H9 (cell line): ENCODE measurements around the gene TMEM131. TPM values are rescaled to one million over a fixed set of nuclear protein-coding genes. Genes with fewer than 3 reads are reported as not detected.
A peak's percentile ranks its signal among the peaks of the same experiment; 100 is the strongest.

Source experiments
- DNase-seq: peaks from one replicate; pipeline ENCODE4 v3.0.0-alpha.2; 2017
- H2AFZ ChIP-seq: one replicate; pipeline ENCODE4 v1.6.1; 2013; ENCODE audit warnings: mild to moderate bottlenecking, low read length, control low read depth, moderate library complexity
- H2AK5ac ChIP-seq: 2 replicates; pipeline ENCODE4 v1.6.1; 2013; ENCODE audit warnings: low read length, control low read depth, mixed read lengths; ENCODE audit not compliant: insufficient read length
- H2BK120ac ChIP-seq: one replicate; pipeline ENCODE4 v1.6.1; 2013; ENCODE audit warnings: low read depth, mild to moderate bottlenecking, low read length, control low read depth, inconsistent platforms; ENCODE audit not compliant: poor library complexity, severe bottlenecking
- H2BK12ac ChIP-seq: 2 replicates; pipeline ENCODE4 v1.6.1; 2013; ENCODE audit warnings: low read length, control low read depth, mixed read lengths, low read depth; ENCODE audit not compliant: insufficient read length
- H2BK15ac ChIP-seq: 2 replicates; pipeline ENCODE4 v1.6.1; 2013; ENCODE audit warnings: low read depth, low read length, control low read depth
- H2BK20ac ChIP-seq: one replicate; pipeline ENCODE4 v1.6.1; 2013; ENCODE audit warnings: low read depth, mild to moderate bottlenecking, low read length, control low read depth, inconsistent platforms; ENCODE audit not compliant: poor library complexity, severe bottlenecking
- H2BK5ac ChIP-seq: 2 replicates; pipeline ENCODE4 v1.6.1; 2013; ENCODE audit warnings: low read length, control low read depth, mixed read lengths; ENCODE audit not compliant: insufficient read length
- H3K14ac ChIP-seq: 2 replicates; pipeline ENCODE4 v1.6.1; 2013; ENCODE audit warnings: low read length, control low read depth; ENCODE audit not compliant: insufficient read depth
- H3K18ac ChIP-seq: 2 replicates; pipeline ENCODE4 v1.6.1; 2013; ENCODE audit warnings: low read depth, mild to moderate bottlenecking, mixed read lengths, low read length, control low read depth; ENCODE audit not compliant: insufficient read length
- H3K23ac ChIP-seq: 2 replicates; pipeline ENCODE4 v1.6.1; 2013; ENCODE audit warnings: low read length, control low read depth, mixed read lengths, low read depth; ENCODE audit not compliant: insufficient read length
- H3K23me2 ChIP-seq: 2 replicates; pipeline ENCODE4 v1.6.1; 2013; ENCODE audit warnings: low read depth, mild to moderate bottlenecking, mixed read lengths, low read length, control low read depth; ENCODE audit not compliant: insufficient read length, poor library complexity, severe bottlenecking
- H3K27ac ChIP-seq: 2 replicates; pipeline ENCODE4 v1.5.1; 2013; ENCODE audit warnings: low read length, control low read depth, mixed read lengths, low read depth; ENCODE audit not compliant: insufficient read length
- H3K27me3 ChIP-seq: 2 replicates; pipeline ENCODE4 v1.6.1; 2013; ENCODE audit warnings: low read length, control low read depth, inconsistent platforms; ENCODE audit not compliant: insufficient read depth
- H3K4ac ChIP-seq: 2 replicates; pipeline ENCODE4 v1.6.1; 2013; ENCODE audit warnings: low read depth, mild to moderate bottlenecking, control low read depth, inconsistent platforms, low read length, moderate library complexity
- H3K4me1 ChIP-seq: 2 replicates; pipeline ENCODE4 v1.6.1; 2013; ENCODE audit warnings: low read length, control low read depth, inconsistent platforms; ENCODE audit not compliant: insufficient read depth
- H3K4me2 ChIP-seq: 2 replicates; pipeline ENCODE4 v1.6.1; 2013; ENCODE audit warnings: low read length, control low read depth, mixed read lengths; ENCODE audit not compliant: insufficient read length, insufficient read depth
- H3K56ac ChIP-seq: 2 replicates; pipeline ENCODE4 v1.6.1; 2013; ENCODE audit warnings: low read depth, mild to moderate bottlenecking, mixed read lengths, low read length, control low read depth; ENCODE audit not compliant: insufficient read length
- H3K79me1 ChIP-seq: 2 replicates; pipeline ENCODE4 v1.6.1; 2013; ENCODE audit warnings: low read depth, mild to moderate bottlenecking, moderate library complexity, low read length, control low read depth, inconsistent platforms; ENCODE audit not compliant: insufficient read depth, poor library complexity, severe bottlenecking
- H3K79me2 ChIP-seq: 2 replicates; pipeline ENCODE4 v1.6.1; 2013; ENCODE audit warnings: low read length, control low read depth, inconsistent platforms; ENCODE audit not compliant: insufficient read depth
- H3K9ac ChIP-seq: 2 replicates; pipeline ENCODE4 v1.6.1; 2013; ENCODE audit warnings: low read length, control low read depth, mixed read lengths; ENCODE audit not compliant: insufficient read length; ENCODE audit errors: extremely low read depth
- H3K9me3 ChIP-seq: one replicate; pipeline ENCODE4 v1.6.1; 2013; ENCODE audit warnings: low read depth, low read length, inconsistent platforms; ENCODE audit not compliant: control insufficient read depth
- H3T11ph ChIP-seq: one replicate; pipeline ENCODE4 v1.6.1; 2013; ENCODE audit warnings: mild to moderate bottlenecking, low read length, control low read depth, inconsistent platforms
- H4K20me1 ChIP-seq: one replicate; pipeline ENCODE4 v1.6.1; 2013; ENCODE audit not compliant: control insufficient read depth, insufficient read length, insufficient read depth
- H4K5ac ChIP-seq: 2 replicates; pipeline ENCODE4 v1.6.1; 2013; ENCODE audit warnings: low read depth, mild to moderate bottlenecking, mixed read lengths, low read length, control low read depth; ENCODE audit not compliant: insufficient read length
- H4K8ac ChIP-seq: replicated peaks from 2 replicates; pipeline ENCODE4 v1.6.1; 2013; ENCODE audit warnings: low read length, control low read depth, mixed read lengths, low read depth; ENCODE audit not compliant: insufficient read length
- H4K91ac ChIP-seq: 2 replicates; pipeline ENCODE4 v1.6.1; 2013; ENCODE audit warnings: low read depth, mild to moderate bottlenecking, moderate library complexity, mixed read lengths, low read length, control low read depth; ENCODE audit not compliant: insufficient read length
- H3K27ac Mint-ChIP-seq, 3 experiments: 2 replicates in 2 of 3; 3 replicates in 1 of 3; pipeline ENCODE4 v1.8.0; 2020 to 2021; ENCODE audit warnings: mixed read lengths in 3 of 3, mild to moderate bottlenecking in 1 of 3, moderate library complexity in 1 of 3
- H3K27me3 Mint-ChIP-seq: 2 replicates; pipeline ENCODE4 v1.8.0; 2021; ENCODE audit warnings: low read depth, mild to moderate bottlenecking, moderate library complexity, mixed read lengths
- H3K36me3 Mint-ChIP-seq, 3 experiments: 2 replicates in 2 of 3; 3 replicates in 1 of 3; pipeline ENCODE4 v1.8.0; 2020 to 2021; ENCODE audit warnings: low read depth in 3 of 3, mixed read lengths in 3 of 3; ENCODE audit not compliant: insufficient read depth in 1 of 3
- H3K4me1 Mint-ChIP-seq, 2 experiments: 2 replicates each; pipeline ENCODE4 v1.8.0; 2020; ENCODE audit warnings: mixed read lengths in 2 of 2
- H3K4me3 Mint-ChIP-seq, 2 experiments: 2 replicates in 1 of 2; 3 replicates in 1 of 2; pipeline ENCODE4 v1.8.0; 2020 to 2021; ENCODE audit warnings: mild to moderate bottlenecking in 2 of 2, mixed read lengths in 2 of 2, moderate library complexity in 1 of 2
- H3K9me3 Mint-ChIP-seq, 2 experiments: 2 replicates in 1 of 2; 3 replicates in 1 of 2; pipeline ENCODE4 v1.8.0; 2020; ENCODE audit warnings: mild to moderate bottlenecking in 2 of 2, mixed read lengths in 2 of 2, moderate library complexity in 1 of 2
- WGBS: extraction: QIAGEN DNeasy Blood & Tissue Kit; methylation state at CpG from one replicate; pipeline ENCODE4 v1.1.7; 2013; ENCODE audit warnings: missing lambda C conversion rate, low lambda C conversion rate, mixed read lengths; ENCODE audit not compliant: insufficient read length; ENCODE audit errors: extremely low coverage; 5-methylcytosine and 5-hydroxymethylcytosine counted together
- total RNA-seq: library from RNA; stranded (reverse); gene quantifications from 2 replicates; pipeline ENCODE4 v1.2.1, GENCODE V29; 2021
- TF ChIP-seq, protein P1 (sequence below): fragments of 200-600 bp; sonication (generic); conservative IDR thresholded peaks from 3 replicates; pipeline ENCODE4 v1.8.0; 2021; ENCODE audit warnings: antibody characterized with exemption, mild to moderate bottlenecking

The TMEM131 gene
- total RNA-seq, 1 experiment from 2014 or later, result 20.9 TPM

- H2BK120ac ChIP-seq, result no peak overlapping the region
- H3K4ac ChIP-seq, result no peak overlapping the region
- H3K27ac ChIP-seq, result no peak overlapping the region
- H3K27me3 ChIP-seq, result no peaks in the 10 kb centered on the region
- TF ChIP-seq, protein P1, sequence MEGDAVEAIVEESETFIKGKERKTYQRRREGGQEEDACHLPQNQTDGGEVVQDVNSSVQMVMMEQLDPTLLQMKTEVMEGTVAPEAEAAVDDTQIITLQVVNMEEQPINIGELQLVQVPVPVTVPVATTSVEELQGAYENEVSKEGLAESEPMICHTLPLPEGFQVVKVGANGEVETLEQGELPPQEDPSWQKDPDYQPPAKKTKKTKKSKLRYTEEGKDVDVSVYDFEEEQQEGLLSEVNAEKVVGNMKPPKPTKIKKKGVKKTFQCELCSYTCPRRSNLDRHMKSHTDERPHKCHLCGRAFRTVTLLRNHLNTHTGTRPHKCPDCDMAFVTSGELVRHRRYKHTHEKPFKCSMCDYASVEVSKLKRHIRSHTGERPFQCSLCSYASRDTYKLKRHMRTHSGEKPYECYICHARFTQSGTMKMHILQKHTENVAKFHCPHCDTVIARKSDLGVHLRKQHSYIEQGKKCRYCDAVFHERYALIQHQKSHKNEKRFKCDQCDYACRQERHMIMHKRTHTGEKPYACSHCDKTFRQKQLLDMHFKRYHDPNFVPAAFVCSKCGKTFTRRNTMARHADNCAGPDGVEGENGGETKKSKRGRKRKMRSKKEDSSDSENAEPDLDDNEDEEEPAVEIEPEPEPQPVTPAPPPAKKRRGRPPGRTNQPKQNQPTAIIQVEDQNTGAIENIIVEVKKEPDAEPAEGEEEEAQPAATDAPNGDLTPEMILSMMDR, result no peak
- peaks cover 2% of the 10 kb centered on the region; the same call in 1 of the 2 replicates for H3K79me2 ChIP-seq
- H2AK5ac ChIP-seq, result no peak overlapping the region
- no peaks in the 10 kb centered on the region for H3K79me1 ChIP-seq
- H4K20me1 ChIP-seq, result no peaks in the 10 kb centered on the region
- Mint-ChIP-seq H3K4me1 (peaks cover 21 to 27% of the 10 kb centered on the region in 2 experiments), H3K27me3 (peaks cover 3% of the 10 kb centered on the region), H3K36me3 (no peaks in the 10 kb centered on the region), H3K4me3 (peak overlapping the region; percentile 78 to 84), H3K27ac (no peak overlapping the region; a peak in 1 of 7 replicates), H3K9me3 (no peaks in the 10 kb centered on the region)
- no peak for DNase-seq
- H3K23me2 ChIP-seq, result peaks cover 4% of the 10 kb centered on the region
- H4K8ac ChIP-seq, result no peak overlapping the region
- no peak overlapping the region for H3K23ac ChIP-seq
- no peak overlapping the region for H2AFZ ChIP-seq
- H4K5ac ChIP-seq, result no peak overlapping the region
- H3K4me2 ChIP-seq, result peak overlapping the region; percentile 61
- no peak overlapping the region for H2BK5ac ChIP-seq
- H3K14ac ChIP-seq, result no peak overlapping the region; the same call in 1 of the 2 replicates
- H2BK20ac ChIP-seq, result no peak overlapping the region
- H3T11ph ChIP-seq, result no peak overlapping the region
- H2BK15ac ChIP-seq, result no peak overlapping the region
- no peak overlapping the region for H3K18ac ChIP-seq
- no peak overlapping the region for H3K56ac ChIP-seq
- no peaks in the 10 kb centered on the region for H3K9me3 ChIP-seq
- no peak overlapping the region for H2BK12ac ChIP-seq
- H3K9ac ChIP-seq, result no peak overlapping the region
- no peaks in the 10 kb centered on the region for H3K4me1 ChIP-seq
- no CpG with 5 or more reads among the region's 19 CpGs for WGBS
- no peak overlapping the region for H4K91ac ChIP-seq
Measured at GRCh38 chr2:97996679-97997078, 931 bp upstream of the TMEM131 start.
